Ovary (tissue), 3 donors: Measurements from ENCODE around the gene STRN.

Experiments used
- POLR2A ChIP-seq: fragments of 450-650 bp; IDR thresholded peaks from one replicate; pipeline ENCODE4 v1.6.1; 2017; ENCODE audit warnings: antibody characterized with exemption, mild to moderate bottlenecking, moderate library complexity
- TF ChIP-seq, protein P1 (sequence below), 3 donors: fragments of 450-650 bp in 2 of 3; fragments of 200-600 bp in 1 of 3; IDR thresholded peaks; one replicate each; pipeline versions ENCODE4 v1.5.1 to v1.8.0; 2016 to 2022; ENCODE audit warnings: antibody characterized with exemption in 3 of 3, mild to moderate bottlenecking in 1 of 3
- donor health status: DM: no; HTN: no; CAD: no.

GRCh38 chr2:36823862-36824261 lies 142.5 kb downstream of the STRN start:
- TF ChIP-seq, protein P1, sequence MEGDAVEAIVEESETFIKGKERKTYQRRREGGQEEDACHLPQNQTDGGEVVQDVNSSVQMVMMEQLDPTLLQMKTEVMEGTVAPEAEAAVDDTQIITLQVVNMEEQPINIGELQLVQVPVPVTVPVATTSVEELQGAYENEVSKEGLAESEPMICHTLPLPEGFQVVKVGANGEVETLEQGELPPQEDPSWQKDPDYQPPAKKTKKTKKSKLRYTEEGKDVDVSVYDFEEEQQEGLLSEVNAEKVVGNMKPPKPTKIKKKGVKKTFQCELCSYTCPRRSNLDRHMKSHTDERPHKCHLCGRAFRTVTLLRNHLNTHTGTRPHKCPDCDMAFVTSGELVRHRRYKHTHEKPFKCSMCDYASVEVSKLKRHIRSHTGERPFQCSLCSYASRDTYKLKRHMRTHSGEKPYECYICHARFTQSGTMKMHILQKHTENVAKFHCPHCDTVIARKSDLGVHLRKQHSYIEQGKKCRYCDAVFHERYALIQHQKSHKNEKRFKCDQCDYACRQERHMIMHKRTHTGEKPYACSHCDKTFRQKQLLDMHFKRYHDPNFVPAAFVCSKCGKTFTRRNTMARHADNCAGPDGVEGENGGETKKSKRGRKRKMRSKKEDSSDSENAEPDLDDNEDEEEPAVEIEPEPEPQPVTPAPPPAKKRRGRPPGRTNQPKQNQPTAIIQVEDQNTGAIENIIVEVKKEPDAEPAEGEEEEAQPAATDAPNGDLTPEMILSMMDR (IDR thresholded peaks at IDR 0.05): no peak
- TF ChIP-seq POLR2A: no peak
